ENCODE data around the gene TUBB2A. TPM values are rescaled to one million over a fixed set of nuclear protein-coding genes. Genes with fewer than 3 reads are reported as not detected.
"Not testable (repeated sequence)": the region's sequence is repeated elsewhere in the genome, so short reads cannot be mapped to it uniquely, and the experiment has no call there.

The TUBB2A gene
- total RNA-seq, 1 experiment from 2014 or later, result 89.8 TPM

GRCh38 chr6:3170676-3171075 is 13.3 kb upstream of the TUBB2A start:
- peaks cover 15% of the 10 kb centered on the region for H3K4me1 Mint-ChIP-seq (ENCODE audit: low read depth, unreplicated experiment)
- H3K9me3 Mint-ChIP-seq (ENCODE audit: unreplicated experiment); H3K27me3 Mint-ChIP-seq (ENCODE audit: insufficient read depth, unreplicated experiment); DNase-seq; POLR2A ChIA-PET; H3K27ac Mint-ChIP-seq (ENCODE audit: unreplicated experiment); intact Hi-C loops (cut with micrococcal nuclease; ENCODE audit: unreplicated experiment); H3K36me3 Mint-ChIP-seq (ENCODE audit: insufficient read depth, unreplicated experiment); H3K4me3 ChIP-seq (ENCODE audit: low read depth, low read length); CTCF ChIA-PET; H3K36me3 ChIP-seq (ENCODE audit: control insufficient read depth, insufficient read depth, low read length); H3K4me3 Mint-ChIP-seq (ENCODE audit: unreplicated experiment); BruUV-seq (replicated peaks); H3K9me3 ChIP-seq; H3K27me3 ChIP-seq (replicated peaks; ENCODE audit: control insufficient read depth, insufficient read depth, low read length): not testable (repeated sequence)
- peaks cover 21% of the 10 kb centered on the region for H3K4me1 ChIP-seq

- H3K9me3 Mint-ChIP-seq (ENCODE audit: unreplicated experiment); H3K4me3 Mint-ChIP-seq (ENCODE audit: unreplicated experiment); H3K4me3 ChIP-seq (ENCODE audit: low read depth, low read length); H3K36me3 Mint-ChIP-seq (ENCODE audit: insufficient read depth, unreplicated experiment); H3K27me3 ChIP-seq (replicated peaks; ENCODE audit: control insufficient read depth, insufficient read depth, low read length); H3K36me3 ChIP-seq (ENCODE audit: control insufficient read depth, insufficient read depth, low read length); intact Hi-C loops (cut with micrococcal nuclease; ENCODE audit: unreplicated experiment); CTCF ChIA-PET; BruUV-seq (replicated peaks); H3K9me3 ChIP-seq; DNase-seq; POLR2A ChIA-PET; H3K27me3 Mint-ChIP-seq (ENCODE audit: insufficient read depth, unreplicated experiment); H3K27ac Mint-ChIP-seq (ENCODE audit: unreplicated experiment): not testable (repeated sequence)
- H3K4me1 Mint-ChIP-seq (ENCODE audit: low read depth, unreplicated experiment), result peaks cover 21% of the 10 kb centered on the region
- H3K4me1 ChIP-seq, result peaks cover 34% of the 10 kb centered on the region
These were observed 10.7 kb upstream of the TUBB2A start for GRCh38 chr6:3168046-3168445.

DNA sequence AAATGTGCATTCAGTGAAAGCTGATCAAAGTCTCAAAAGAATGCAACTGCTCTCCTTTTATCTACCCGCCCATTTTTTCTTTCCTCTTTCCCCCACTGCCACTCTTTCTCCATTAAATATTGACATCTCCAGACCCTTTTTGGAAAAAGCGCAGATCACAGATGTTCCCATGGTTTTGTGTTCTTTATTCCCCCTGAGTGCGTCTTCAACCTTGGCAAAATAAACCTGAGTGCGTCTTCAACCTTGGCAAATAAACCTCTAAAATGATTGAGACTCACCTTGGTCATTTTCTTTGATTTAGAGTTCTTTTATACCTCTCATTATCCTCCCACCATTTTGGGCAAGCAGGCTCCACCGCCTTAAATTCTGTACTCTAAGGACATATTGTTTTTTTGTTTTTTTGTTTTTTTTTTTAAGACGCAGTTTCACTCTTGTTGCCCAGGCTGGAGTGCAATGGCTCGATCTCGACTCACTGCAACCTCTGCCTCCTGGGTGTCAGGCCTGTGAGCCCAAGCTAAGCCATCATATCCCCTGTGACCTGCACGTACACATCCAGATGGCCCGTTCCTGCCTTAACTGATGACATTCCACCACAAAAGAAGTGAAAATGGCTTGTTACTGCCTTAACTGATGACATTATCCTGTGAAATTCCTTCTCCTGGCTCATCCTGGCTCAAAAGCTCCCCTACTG is 9.3 kb upstream of the TUBB2A start:
- H3K36me3 ChIP-seq (ENCODE audit: control insufficient read depth, insufficient read depth, low read length); DNase-seq; H3K27me3 ChIP-seq (replicated peaks; ENCODE audit: control insufficient read depth, insufficient read depth, low read length); H3K4me3 Mint-ChIP-seq (ENCODE audit: unreplicated experiment); H3K4me3 ChIP-seq (ENCODE audit: low read depth, low read length); H3K9me3 ChIP-seq; H3K27me3 Mint-ChIP-seq (ENCODE audit: insufficient read depth, unreplicated experiment); intact Hi-C loops (cut with micrococcal nuclease; ENCODE audit: unreplicated experiment); H3K9me3 Mint-ChIP-seq (ENCODE audit: unreplicated experiment); H3K27ac Mint-ChIP-seq (ENCODE audit: unreplicated experiment); H3K36me3 Mint-ChIP-seq (ENCODE audit: insufficient read depth, unreplicated experiment); BruUV-seq (replicated peaks): not testable (repeated sequence)
- POLR2A ChIA-PET, result interaction anchor here (1.4 kb wide), 1 partner anchor 9 kb away, joined by 4 read pairs; the partner anchor contains the start of gene TUBB2A
- H3K4me1 ChIP-seq, result peaks cover 34% of the 10 kb centered on the region
- peaks cover 29% of the 10 kb centered on the region for H3K4me1 Mint-ChIP-seq (ENCODE audit: low read depth, unreplicated experiment)
- CTCF ChIA-PET, result interaction anchor here (0.5 to 1.9 kb wide), 3 partner anchors 9 to 132 kb away, joined by 4 to 5 read pairs (median 5); partner anchors contain the start of gene TUBB2A

DNA sequence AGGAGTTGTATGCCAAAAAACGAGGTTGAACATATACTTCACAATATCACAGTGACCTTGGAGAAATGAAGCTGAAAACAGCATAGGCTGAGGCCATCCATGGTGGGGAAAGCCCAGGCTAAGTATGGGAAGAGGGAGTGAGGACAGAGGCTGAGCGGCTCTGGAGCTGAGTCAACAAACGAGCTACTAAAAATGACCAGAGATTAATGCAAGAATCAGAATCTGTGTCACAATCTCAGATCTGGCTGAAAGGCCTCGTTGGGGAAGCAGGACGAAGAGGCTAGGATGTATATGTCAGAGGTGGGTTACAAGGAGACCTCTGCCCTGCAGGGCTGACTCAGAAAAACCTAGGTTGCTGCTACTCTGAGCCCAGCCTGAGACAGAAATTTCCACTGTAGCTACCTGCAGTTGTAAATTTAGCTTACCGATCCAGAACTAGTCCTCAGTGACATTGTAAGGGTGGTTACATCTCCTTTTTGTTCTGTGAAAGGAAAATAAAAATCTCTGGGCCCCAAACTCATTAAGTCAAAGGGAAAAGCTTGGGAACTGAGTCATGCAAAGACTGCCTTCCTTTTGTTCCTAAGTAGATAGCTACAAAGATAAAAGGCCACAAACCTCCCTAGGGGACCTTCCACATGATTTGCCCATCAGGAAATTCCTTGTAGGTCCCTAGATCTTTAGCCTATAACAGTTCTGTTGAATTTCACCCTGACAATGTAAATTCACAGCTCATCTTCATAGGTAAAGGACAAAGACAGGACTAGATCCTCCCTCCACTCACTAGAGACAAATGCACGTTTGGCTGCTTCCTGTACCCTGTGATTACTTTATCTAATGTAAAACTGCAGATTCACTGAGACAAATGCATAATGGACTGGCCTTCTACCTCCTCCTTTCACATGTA is 8.5 kb upstream of the TUBB2A start:
- Histone ChIP-seq H3K4me1 (peaks cover 34% of the 10 kb centered on the region), H3K27me3 (replicated peaks; ENCODE audit: control insufficient read depth, insufficient read depth, low read length) (no peaks in the 10 kb centered on the region), H3K4me3 (ENCODE audit: low read depth, low read length) (no peak overlapping the region), H3K36me3 (ENCODE audit: control insufficient read depth, insufficient read depth, low read length) (no peaks in the 10 kb centered on the region), H3K9me3 (no peaks in the 10 kb centered on the region)
- Mint-ChIP-seq H3K36me3 (ENCODE audit: insufficient read depth, unreplicated experiment) (peaks cover 6% of the 10 kb centered on the region), H3K9me3 (ENCODE audit: unreplicated experiment) (no peaks in the 10 kb centered on the region), H3K4me1 (ENCODE audit: low read depth, unreplicated experiment) (peaks cover 29% of the 10 kb centered on the region), H3K27me3 (ENCODE audit: insufficient read depth, unreplicated experiment) (no peaks in the 10 kb centered on the region), H3K4me3 (ENCODE audit: unreplicated experiment) (no peak overlapping the region), H3K27ac (ENCODE audit: unreplicated experiment) (no peak overlapping the region)
- no TSS peak for BruUV-seq (replicated peaks)
- POLR2A ChIA-PET, result interaction anchor here (1.3 to 1.4 kb wide), 2 partner anchors 9 to 61 kb away, joined by 4 read pairs; partner anchors contain the start of gene TUBB2A
- intact Hi-C loops (cut with micrococcal nuclease; ENCODE audit: unreplicated experiment), result no loop called here
- TF ChIP-seq, protein P1, sequence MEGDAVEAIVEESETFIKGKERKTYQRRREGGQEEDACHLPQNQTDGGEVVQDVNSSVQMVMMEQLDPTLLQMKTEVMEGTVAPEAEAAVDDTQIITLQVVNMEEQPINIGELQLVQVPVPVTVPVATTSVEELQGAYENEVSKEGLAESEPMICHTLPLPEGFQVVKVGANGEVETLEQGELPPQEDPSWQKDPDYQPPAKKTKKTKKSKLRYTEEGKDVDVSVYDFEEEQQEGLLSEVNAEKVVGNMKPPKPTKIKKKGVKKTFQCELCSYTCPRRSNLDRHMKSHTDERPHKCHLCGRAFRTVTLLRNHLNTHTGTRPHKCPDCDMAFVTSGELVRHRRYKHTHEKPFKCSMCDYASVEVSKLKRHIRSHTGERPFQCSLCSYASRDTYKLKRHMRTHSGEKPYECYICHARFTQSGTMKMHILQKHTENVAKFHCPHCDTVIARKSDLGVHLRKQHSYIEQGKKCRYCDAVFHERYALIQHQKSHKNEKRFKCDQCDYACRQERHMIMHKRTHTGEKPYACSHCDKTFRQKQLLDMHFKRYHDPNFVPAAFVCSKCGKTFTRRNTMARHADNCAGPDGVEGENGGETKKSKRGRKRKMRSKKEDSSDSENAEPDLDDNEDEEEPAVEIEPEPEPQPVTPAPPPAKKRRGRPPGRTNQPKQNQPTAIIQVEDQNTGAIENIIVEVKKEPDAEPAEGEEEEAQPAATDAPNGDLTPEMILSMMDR (IDR thresholded peaks at IDR 0.05; ENCODE audit: insufficient read depth in 1 of 2, low read depth in 1 of 2, low read length in 1 of 2, severe bottlenecking in 1 of 2, unreplicated experiment in 1 of 2), result no peak
- CTCF ChIA-PET, result interaction anchor here (0.5 to 1.9 kb wide), 3 partner anchors 9 to 131 kb away, joined by 4 to 5 read pairs (median 5); partner anchors contain the start of gene TUBB2A
- no peak for DNase-seq
